HT1080 (cell line): Measurements from ENCODE around the gene ZNF600. TPM values are rescaled to one million over a fixed set of nuclear protein-coding genes. Genes with fewer than 3 reads are reported as not detected.
"Not testable (repeated sequence)": the region's sequence is repeated elsewhere in the genome, so short reads cannot be mapped to it uniquely, and the experiment has no call there.

Source experiments
- DNase-seq: peaks from one replicate; pipeline ENCODE4 v3.0.0-alpha.2; 2015; ENCODE audit warnings: low read depth
- total RNA-seq: library from RNA; depleted of rRNA; stranded (reverse); fragments of >200 nt; shearing (Covaris generic); gene quantifications from 2 replicates; pipeline ENCODE4 v1.2.3, GENCODE V29; 2014

The ZNF600 gene
- total RNA-seq, 1 experiment from 2014 or later: 0.50 TPM

DNA sequence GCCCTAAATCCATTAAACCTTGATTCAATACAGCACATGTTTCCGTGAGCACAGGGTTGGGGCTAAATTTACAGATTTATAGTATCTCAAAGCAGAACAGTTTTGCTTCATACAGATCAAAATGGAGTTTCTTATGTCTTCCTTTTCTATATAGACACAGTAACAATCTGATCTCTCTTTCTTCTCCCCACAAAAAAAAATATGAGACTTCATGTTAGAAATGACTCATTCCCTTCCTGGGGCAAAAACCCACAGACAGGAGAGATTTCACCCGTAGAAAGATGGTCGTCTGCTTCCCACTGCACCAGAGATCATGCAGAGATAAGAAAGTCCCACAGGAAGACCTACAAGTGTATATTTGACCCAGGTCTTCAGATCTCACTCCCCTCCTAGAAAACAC lies 44.1 kb downstream of the ZNF600 start:
- no peak for DNase-seq

DNA sequence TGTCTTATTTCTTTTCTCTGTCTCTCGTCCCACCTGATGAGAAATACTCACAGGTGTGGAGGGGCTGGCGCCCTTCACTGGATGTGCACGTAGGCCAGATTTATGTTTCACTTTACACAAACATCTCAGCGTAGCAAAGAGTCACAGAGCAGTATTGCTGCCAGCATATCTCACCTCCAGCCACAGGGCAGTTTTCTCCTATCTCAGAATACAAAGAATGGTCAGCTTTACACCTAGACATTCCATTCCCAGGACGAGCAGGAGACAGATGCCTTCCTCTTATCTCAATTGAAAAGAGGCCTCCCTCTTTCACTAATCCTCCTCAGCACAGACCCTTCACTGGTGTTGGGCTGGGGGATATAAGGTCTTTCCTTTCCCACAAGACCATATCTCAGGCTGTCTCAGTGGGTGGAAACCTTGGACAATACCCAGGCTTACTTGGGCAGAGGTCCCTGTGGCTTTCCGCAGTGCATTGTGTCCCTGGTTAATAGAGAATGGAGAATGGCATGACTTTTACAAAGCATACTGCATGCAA lies 44.6 kb downstream of the ZNF600 start:
- no peak for DNase-seq

DNA sequence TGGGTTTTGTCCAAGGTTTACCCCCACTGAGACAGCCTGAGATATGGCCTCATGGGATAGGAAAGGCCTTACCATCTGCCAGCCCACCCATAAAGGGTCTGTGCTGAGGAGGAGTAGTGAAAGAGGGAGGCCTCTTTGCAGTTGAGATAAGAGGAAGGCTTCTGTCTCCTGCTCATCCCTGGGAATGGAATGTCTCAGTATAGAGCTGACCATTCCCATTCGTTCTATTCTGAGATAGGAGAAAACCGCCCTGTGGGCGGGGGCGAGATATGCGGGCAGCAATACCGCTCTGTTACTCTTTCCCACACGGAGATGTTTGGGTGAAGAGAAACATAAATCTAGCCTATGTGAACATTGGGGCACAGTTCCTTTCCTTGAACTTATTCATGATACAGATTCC lies 45.2 kb downstream of the ZNF600 start:
- DNase-seq: not testable (repeated sequence)

DNA sequence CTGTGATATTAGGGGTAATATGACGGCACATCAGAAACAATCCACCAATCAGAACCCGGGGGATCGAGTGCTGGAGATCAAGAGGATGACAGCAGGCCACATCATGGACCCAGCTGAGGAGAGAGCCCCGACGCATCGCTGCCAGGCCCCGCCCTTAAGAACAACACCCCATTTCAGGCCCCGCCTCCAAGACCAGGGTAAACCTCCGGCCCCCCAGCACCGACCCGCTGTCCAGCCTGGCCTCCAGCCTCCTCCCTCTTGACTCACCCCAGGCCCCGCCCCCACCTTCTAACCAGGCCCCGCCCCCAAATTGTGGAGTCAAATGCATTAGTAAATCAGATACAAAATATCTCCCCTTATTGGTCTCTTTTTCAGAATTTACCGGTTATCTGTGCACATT lies 47.0 kb downstream of the ZNF600 start:
- DNase-seq: no peak

DNA sequence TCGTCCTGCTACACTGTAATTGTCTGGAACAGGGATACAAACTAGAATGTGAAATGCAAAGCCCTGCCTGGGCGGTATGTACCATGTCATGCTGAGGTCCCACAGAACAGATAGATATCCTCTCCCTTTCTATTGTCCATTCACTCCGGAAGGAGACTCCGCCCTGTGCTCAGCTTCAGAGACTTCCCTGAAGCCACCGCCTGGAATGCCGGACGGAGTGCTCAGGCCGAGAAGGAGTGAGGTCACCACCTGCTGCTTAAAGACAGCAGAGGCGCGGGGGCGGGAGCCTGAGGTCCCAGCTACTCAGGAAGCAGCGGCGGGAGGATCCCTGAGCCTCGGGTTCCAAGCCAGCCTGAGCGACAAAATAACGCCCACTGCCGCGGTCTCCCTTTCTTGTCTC lies 50.9 kb downstream of the ZNF600 start:
- no peak for DNase-seq

DNA sequence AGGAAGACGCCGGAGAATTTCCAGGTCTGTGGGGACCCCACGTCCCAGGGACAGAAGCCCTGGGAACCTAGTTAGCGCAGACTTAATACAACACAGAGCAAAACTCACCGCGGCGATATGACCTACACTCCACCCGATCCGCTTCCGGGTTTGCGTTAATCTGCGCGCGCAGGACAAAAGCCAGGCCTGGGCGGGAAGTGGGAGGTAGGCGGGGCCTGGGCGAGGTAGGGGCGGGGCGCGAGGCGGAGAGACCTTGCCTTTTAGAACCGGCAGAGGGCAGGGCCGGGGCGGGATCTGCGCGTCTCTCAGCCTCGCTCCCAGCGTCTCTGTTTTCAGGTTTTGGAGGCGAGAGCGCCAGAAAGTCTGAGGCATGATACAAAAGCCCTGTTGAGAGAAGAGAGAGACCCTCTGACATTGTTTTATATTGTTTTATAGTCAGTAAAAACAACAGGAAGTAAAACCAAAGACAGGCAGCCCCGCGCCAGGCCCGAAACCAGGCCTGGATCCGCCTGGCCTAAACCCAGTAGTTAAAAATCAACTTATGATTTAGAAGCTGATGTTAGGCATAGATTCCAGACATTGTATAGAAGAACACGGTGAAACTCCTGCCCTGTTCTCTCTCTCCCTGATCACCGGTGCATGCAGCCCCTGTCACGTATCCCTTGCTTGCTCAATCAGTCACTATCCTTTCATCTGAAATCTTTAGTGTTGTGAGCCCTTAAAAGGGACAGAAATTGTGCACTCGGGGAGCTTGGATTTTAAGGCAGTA lies 51.5 kb downstream of the ZNF600 start, which contains the start of gene ZNF611:
ZNF611 (minus strand) TSS at position 152 of the 769 bp plus-strand sequence. CDS start 19,150 bp downstream, outside the sequence.
- peak; percentile 77 for DNase-seq

DNA sequence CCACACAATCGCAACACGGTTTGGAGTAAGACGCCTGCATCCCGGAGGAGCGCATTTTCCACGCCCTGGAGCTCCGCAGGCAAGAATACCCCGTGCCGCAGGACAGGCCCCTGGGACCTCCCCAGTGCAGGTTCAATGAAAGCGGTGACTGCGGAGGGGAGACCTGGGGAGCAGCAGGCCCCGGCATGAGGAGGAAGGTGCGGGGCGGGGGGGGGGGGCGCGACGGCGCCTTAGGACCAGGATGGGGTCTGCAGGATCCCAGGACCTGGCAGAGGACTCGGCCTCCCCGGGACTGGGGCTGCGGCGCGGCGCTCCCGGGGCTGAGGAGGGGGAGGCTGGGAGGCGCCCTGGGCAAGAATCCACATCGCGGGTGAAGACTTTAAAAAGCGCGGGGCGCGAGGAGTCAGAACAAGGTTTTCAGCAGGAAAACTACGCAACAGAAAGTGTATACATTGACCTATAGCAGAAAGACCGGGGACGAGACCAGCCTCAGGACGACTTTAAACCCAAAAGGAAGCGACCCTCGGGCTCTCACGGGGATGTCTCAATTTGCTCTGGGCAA lies 52.2 kb downstream of the ZNF600 start:
- DNase-seq: no peak

DNA sequence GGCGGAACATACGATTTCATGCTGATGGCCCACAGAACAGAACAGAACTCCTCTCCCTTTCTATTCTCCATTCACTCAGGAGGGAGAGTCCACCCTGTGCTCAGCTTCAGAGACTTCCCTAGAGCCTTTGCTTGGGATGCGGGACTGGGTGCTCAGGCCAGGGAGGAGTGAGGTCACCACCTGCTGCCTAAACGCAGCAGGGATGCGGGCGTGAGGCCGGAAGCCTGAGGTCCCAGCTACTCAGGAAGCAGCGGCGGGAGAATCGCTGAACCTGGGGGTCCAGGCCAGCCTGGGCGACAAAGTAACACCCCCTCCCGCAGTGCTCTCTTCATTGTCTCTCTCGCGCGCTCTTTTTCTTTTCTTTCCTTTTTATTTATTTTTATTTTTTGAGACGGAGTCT lies 60.5 kb downstream of the ZNF600 start:
- DNase-seq: not testable (repeated sequence)

DNA sequence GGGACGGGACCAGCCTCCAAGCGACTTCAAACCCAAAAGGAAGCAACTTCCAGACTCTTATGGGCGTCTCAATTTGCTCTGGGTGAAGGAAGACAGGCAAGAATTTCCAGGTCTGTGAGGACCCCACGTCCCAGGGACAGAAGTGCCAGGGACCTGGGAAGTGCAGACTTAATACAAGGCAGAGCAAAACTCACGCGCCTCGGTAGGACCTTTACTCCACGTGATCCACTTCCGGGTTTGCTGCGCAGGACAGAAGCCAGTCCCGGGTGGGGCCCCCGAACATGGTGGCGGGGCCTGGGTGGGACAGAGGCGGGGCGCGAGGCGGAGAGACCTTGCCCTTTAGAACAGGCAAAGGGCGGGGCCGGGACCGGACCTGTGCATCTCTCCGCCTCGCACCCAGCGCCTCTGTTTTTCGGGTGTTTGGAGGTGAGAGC lies 61.0 kb downstream of the ZNF600 start:
- no peak for DNase-seq

DNA sequence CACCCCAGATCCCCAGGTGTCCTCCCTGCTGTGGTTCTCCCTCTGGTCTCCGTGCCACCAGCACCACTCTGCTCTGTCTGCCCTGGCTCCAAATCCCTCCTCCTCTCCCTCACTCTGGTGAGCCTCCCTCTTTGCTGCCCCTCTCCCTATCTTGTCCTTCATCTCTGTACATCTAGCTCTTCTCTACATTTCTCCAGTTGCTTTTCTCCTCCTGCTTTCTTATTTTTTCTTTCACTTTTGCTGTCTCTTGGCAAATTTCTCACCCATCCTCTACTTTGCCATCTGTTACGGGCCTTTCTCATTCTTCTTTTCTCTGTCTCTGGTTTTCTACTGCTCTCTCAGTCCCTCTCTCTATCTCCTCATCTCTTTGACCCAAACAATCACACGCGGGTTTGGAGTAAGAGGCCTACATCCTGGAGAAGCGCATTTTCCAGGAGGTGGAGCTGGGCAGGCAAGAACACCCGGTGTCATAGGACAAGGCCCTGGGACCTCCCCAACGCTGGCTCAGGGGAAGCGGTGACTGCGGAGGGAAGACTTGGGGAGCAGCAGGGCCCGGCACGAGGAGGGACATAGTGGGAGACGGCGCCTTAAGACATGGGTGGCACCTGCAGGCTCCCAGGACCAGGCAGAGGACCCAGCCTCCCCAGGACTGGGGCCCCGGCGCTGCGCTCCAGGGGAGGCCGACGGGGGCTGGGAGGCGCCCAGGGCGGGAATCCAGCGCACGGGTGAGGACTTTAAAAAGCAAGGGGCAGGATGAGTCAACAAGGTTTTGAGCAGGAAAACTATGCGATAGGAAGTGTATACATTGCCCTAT lies 61.7 kb downstream of the ZNF600 start:
- no peak for DNase-seq

DNA sequence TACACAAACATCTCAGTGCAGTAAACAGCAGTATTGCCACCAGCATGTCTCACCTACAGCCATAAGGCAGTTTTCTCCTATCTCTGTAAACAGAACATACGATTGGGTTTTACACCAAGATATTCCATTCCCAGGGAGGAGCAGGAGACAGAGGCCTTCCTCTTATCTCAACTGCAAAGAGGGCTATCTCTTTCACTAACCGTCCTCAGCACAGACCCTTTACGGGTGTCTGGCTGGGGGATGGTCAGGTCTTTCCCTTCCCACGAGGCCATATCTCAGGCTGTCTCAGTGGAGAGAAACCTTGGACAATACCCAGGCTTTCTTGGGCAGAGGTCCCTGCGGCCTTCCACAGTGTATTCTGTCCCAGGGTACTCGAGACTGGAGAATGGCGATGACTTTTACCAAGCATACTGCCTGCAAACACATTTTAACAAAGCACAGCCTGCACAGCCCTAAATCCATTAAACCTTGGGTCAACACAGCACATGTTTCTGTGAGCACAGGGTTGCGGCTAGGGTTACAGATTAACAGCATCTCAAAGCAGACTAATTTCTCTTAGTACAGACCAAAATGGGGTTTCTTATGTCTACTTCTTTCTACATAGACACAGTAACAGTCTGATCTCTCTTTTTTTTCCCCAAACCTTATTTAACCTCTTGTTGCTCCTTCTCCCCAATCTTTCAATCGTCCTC lies 62.5 kb downstream of the ZNF600 start:
- not testable (repeated sequence) for DNase-seq

DNA sequence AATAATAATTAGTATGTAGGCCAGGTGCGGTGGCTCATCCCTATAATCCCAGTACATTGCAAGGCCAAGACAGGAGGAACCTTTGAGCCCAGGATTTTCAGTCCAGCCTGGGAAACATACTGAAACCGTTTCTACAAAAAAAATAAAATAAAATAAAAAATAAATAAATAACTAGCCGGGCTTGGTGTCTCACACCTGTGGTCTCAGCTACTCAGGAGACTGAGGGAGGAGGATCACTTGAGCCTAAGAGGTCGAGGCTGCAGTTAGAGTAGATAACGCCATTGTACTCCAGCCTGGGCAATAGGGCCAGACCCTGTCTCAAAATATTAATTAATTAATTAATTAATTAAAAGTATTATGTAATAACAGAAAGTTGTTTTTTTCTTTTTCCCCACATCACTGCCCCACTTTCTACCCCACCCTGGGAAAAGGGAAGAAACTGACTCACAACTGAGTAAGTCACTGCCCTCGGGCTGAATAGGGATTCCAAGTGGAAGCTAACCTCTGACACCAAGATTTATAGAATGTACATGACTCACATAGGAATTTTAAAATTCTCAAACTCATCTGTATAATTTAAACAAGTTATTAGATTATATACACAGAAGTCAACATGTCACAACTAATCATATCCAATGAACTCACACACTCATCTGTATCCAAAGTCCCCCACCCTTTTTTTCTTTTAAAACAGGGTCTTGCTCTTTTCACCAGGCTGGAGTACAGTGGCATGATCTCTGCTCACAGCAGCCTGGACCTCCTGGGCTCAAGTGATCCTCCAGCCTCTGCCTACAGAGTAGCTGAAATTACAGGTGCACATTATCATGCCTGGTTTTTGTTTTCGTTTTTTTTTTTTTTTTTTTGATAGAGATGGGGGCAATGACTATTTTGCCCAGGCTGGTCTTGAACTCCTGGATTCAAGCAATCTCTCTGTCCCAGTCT lies 64.3 kb downstream of the ZNF600 start:
- peak; percentile 53 for DNase-seq

DNA sequence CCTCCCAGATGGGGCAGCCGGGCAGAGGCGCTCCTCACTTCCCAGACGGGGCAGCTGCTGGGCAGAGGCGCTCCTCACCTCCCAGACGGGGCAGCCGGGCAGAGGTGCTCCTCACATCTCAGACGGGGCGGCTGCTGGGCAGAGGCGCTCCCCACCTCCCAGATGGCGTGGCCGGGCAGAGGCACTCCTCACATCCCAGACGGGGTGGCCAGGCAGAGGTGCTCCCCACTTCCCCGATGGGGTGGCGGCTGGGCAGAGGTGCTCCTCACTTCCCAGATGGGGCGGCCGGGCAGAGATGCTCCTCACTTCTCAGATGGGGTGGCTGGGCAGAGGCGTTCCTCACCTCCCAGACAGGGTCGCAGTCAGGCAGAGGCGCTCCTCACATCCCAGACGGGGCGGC lies 66.0 kb downstream of the ZNF600 start:
- DNase-seq: not testable (repeated sequence)

DNA sequence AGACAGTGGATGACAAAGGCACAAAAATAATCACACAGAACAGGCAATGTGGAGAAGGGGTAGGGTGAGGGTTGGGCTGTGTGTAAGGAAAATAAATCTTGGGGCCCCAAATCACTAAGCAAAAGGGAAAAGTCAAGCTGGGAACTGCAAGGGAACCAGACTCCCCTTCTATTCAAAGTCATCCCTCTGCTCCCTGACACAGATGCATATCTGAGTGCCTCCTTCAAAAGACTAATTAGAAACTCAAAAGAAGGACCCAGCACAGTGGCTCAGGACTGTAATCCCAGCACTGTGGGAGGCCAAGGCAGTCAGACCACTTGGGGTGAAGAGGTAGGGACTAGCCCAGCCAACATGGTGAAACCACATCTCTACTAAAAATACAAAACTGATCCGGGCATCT lies 70.1 kb downstream of the ZNF600 start:
- no peak for DNase-seq

DNA sequence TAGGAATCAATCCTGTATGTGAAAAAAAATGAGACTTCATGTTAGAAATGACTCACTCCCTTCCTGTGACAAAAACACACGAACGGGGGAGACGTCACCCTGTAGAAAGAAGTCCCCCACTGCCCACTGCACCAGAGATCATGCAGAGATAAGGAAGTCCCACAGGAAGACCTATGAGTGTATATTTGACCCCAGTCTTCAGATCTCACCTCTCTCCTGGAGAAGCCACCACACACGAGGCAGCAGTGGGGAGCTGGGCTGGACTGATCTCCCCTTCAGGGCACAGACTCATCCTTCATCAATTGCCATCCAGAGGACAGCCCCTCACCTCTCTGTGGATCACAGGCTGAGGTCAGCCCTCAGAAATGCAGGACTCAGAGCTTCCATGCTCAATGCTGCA lies 70.7 kb downstream of the ZNF600 start:
- DNase-seq: peak; percentile 32

DNA sequence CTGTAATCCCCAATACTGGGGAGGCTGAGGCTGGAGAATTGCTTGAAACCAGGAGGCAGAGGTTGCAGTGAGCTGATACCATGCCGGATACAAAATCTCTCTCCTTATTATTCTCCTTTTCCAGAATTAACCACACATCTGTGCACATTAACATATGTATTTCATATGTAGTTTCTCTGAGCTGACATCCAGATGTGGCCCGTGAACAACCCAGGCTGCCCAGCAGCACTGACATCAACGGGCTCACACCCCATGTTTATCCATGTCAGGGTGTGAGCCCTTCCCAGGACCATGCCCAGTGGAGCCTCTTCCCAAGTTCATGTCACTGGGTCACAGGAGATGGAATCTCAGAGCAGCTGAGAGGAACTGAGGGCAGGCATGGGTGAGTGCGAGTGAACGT lies 71.3 kb downstream of the ZNF600 start:
- not testable (repeated sequence) for DNase-seq
